ENCODE measurements around the gene ZSCAN20. TPM values are rescaled to one million over a fixed set of nuclear protein-coding genes. Genes with fewer than 3 reads are reported as not detected.
A peak's percentile ranks its signal among the peaks of the same experiment; 100 is the strongest.

The ZSCAN20 gene
- total and polyA plus RNA-seq, 7 donors: 0.69 to 8.2 (median 5.8) TPM

DNA sequence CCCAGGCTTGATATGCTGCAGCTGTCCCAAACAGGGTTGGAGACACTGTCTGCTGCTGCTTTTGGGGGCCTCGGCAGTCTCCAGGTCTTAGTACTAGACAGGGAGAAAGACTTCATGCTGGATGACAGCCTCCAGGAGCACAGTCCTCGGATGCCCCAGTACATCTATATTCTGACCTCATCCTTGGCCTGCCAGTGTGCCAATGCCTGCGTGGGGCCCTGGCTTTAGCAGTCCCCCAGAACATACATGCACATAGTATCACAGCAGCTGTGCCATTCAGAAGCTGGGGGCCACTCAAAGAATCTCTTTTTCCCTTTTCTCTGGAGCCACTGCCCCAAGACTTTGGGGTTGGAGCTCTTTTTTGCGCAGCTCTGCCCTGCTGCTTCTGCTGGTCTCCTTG is 4.4 kb upstream of the ZSCAN20 start:
- H3K27ac ChIP-seq: peak overlapping the region in 2 of 4 donors; percentile 82 to 83
- intact Hi-C loops (cut with DNase I): loop anchor here (10.0 kb wide), 1 partner anchor 243 kb away; no protein-coding TSS in a partner anchor
- 84% methylated on average over 4 of the region's 4 CpGs for WGBS, 2 donors
- H3K4me1 ChIP-seq: peaks cover 0 to 58% (median 36%) of the 10 kb centered on the region in 4 donors
- H3K36me3 ChIP-seq: no peaks in the 10 kb centered on the region
- TF ChIP-seq POLR2AphosphoS5 (IDR thresholded peaks at IDR 0.05) (no peak), EP300 (IDR thresholded peaks at IDR 0.05) (no peak), POLR2A (IDR thresholded peaks at IDR 0.05) (no peak)
- TF ChIP-seq, protein P1, sequence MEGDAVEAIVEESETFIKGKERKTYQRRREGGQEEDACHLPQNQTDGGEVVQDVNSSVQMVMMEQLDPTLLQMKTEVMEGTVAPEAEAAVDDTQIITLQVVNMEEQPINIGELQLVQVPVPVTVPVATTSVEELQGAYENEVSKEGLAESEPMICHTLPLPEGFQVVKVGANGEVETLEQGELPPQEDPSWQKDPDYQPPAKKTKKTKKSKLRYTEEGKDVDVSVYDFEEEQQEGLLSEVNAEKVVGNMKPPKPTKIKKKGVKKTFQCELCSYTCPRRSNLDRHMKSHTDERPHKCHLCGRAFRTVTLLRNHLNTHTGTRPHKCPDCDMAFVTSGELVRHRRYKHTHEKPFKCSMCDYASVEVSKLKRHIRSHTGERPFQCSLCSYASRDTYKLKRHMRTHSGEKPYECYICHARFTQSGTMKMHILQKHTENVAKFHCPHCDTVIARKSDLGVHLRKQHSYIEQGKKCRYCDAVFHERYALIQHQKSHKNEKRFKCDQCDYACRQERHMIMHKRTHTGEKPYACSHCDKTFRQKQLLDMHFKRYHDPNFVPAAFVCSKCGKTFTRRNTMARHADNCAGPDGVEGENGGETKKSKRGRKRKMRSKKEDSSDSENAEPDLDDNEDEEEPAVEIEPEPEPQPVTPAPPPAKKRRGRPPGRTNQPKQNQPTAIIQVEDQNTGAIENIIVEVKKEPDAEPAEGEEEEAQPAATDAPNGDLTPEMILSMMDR (IDR thresholded peaks at IDR 0.05): no peak
- H3K27me3 ChIP-seq: no peaks in the 10 kb centered on the region
- H3K9me3 ChIP-seq: no peaks in the 10 kb centered on the region
- H3K4me3 ChIP-seq: no peak overlapping the region
- DNase-seq: no peak

DNA sequence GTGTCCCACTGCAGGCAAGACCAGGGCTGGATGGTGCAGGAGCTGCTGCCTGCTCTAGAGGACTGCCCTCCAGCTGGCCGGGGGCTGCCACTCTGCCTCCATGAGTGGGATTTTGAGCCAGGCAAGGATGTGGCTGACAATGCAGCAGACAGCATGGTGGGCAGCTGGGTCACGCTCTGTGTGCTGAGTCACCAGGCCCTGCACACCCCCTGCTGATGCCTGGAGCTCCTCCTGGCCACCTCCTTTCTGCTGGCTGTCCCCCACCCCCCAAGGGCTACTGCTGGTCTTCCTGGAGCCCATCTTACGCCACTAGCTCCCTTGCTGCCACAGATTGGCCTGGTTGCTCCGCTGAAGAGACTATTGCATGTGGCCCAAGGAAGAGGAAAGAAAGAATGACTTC is 3.9 kb upstream of the ZSCAN20 start:
- DNase-seq: no peak
- Histone ChIP-seq H3K27me3 (no peaks in the 10 kb centered on the region), H3K36me3 (no peaks in the 10 kb centered on the region), H3K4me3 (no peak overlapping the region), H3K27ac (peak overlapping the region in 3 of 4 donors; percentile 81 to 83 (median 82)), H3K4me1 (peaks cover 0 to 63% (median 41%) of the 10 kb centered on the region in 4 donors), H3K9me3 (no peaks in the 10 kb centered on the region)
- TF ChIP-seq POLR2A (IDR thresholded peaks at IDR 0.05) (no peak), EP300 (IDR thresholded peaks at IDR 0.05) (no peak), POLR2AphosphoS5 (IDR thresholded peaks at IDR 0.05) (no peak)
- TF ChIP-seq, protein P1 (IDR thresholded peaks at IDR 0.05): no peak
- intact Hi-C loops (cut with DNase I): loop anchor here (10.0 kb wide), 1 partner anchor 244 kb away; no protein-coding TSS in a partner anchor
- WGBS, 2 donors: 88% methylated on average over 4 of the region's 4 CpGs

DNA sequence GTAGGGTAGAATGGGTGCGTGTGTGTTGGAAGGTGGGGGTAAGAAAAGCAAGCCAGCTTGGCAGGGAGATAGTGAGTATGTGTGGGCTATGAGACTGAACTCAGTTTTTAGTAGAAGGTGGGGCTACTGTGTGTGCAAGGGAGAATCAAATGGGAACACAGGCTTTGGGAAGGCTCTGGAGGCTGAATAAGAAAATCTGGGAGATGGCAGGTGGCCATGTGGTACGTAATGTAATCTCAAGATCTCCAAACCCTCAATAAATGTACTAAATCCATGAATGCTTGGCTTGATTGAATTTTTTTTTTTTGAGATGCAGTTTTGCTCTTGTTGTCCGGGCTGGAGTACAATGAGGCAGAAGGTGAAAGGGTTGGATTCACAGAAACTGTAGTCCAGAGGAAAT is 3.5 kb upstream of the ZSCAN20 start:
- TF ChIP-seq POLR2AphosphoS5 (IDR thresholded peaks at IDR 0.05) (no peak), POLR2A (IDR thresholded peaks at IDR 0.05) (no peak), EP300 (IDR thresholded peaks at IDR 0.05) (no peak)
- TF ChIP-seq, protein P1 (IDR thresholded peaks at IDR 0.05): no peak
- intact Hi-C loops (cut with DNase I): loop anchor here (10.0 kb wide), 1 partner anchor 244 kb away; no protein-coding TSS in a partner anchor
- H3K27ac ChIP-seq: peak overlapping the region in 3 of 4 donors; percentile 81 to 83 (median 82)
- H3K4me1 ChIP-seq: peaks cover 0 to 67% (median 44%) of the 10 kb centered on the region in 4 donors
- H3K9me3 ChIP-seq: no peaks in the 10 kb centered on the region
- DNase-seq: no peak
- H3K36me3 ChIP-seq: no peaks in the 10 kb centered on the region
- 77 to 84% methylated on average over 3 of the region's 3 CpGs for WGBS, 2 donors
- no peak overlapping the region for H3K4me3 ChIP-seq
- H3K27me3 ChIP-seq: no peaks in the 10 kb centered on the region

DNA sequence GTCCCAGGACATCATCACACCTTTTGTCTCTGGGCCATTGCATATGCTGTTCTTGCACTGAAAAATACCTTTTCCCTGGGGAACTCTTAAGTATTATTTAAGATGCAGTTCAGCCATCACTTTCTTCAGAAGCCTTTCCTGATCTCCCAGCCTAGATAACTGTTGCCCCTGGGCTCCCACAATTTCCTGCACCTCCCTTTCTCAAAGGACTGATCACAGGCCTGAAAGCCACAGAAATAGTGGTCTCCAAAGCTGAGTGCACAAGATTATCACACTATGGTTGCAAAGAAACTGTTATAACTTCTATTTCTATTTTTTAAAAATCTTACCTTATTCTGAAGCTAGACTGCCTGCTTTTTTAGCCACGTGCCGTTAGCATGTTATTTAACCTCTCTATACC is 2.8 kb upstream of the ZSCAN20 start:
- Histone ChIP-seq H3K9me3 (no peaks in the 10 kb centered on the region), H3K4me3 (no peak overlapping the region), H3K36me3 (no peaks in the 10 kb centered on the region), H3K27me3 (no peaks in the 10 kb centered on the region), H3K27ac (peak overlapping the region in 3 of 4 donors; percentile 81 to 83 (median 82)), H3K4me1 (peaks cover 0 to 67% (median 46%) of the 10 kb centered on the region in 4 donors)
- intact Hi-C loops (cut with DNase I): loop anchor here (1.0 to 10.0 kb wide), 5 partner anchors 37 to 1388 kb away; partner anchors contain the start of genes PHC2 and SMIM12
- TF ChIP-seq EP300 (IDR thresholded peaks at IDR 0.05) (no peak), POLR2AphosphoS5 (IDR thresholded peaks at IDR 0.05) (no peak), POLR2A (IDR thresholded peaks at IDR 0.05) (no peak)
- TF ChIP-seq, protein P1 (IDR thresholded peaks at IDR 0.05): no peak
- WGBS, 2 donors: 84 to 93% methylated on average over 2 of the region's 2 CpGs
- DNase-seq: no peak
